ENCODE results near the gene NUP85. TPM values are rescaled to one million over a fixed set of nuclear protein-coding genes. Genes with fewer than 3 reads are reported as not detected.

Gene NUP85
- total and polyA plus RNA-seq, 2 of the 4 experiments (the other 2 are of a cell fraction) = 29.4 to 54.4 TPM

DNA sequence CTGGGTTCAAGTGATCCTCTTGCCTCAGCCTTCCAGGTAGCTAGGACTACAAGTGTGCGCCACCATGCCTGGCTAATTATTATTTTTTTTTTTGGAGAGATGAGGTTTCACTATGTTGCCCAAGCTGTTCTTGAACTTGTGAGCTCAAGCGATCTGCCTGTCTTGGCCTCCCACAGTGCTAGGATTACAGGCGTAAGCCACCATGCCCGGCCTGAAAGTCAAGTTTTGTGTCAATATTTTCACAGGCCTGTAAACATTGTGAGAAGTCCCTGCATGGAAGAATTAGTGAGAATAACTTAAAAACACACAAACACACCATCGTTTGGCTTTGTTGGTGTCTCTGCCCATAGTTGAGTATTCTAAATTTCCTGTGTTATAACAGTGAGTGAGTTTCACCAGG lies 22.2 kb downstream of the NUP85 start:
- no peak overlapping the region for H3K4me2 ChIP-seq (ENCODE audit: low read depth, low read length)
- H3K4me1 ChIP-seq (ENCODE audit: control insufficient read depth, insufficient read depth, low read length) = no peaks in the 10 kb centered on the region
- H3K18ac ChIP-seq (ENCODE audit: low read depth, low read length) = no peak overlapping the region
- H3K9me1 ChIP-seq (ENCODE audit: insufficient read depth, low read length) = no peaks in the 10 kb centered on the region
- H2AFZ ChIP-seq (replicated peaks; ENCODE audit: low read length, poor library complexity) = no peak overlapping the region
- no peak overlapping the region for H2BK5ac ChIP-seq (ENCODE audit: low read depth, low read length, poor library complexity, severe bottlenecking)
- no peak overlapping the region for H4K8ac ChIP-seq (ENCODE audit: low read depth in 2 of 2, low read length in 2 of 2)
- intact Hi-C loops (cut with micrococcal nuclease) (no loop called here), dilution Hi-C loops (cut with HindIII; ENCODE audit: low sequenced_read_pairs, unreplicated experiment) (no loop called here), in situ Hi-C loops (cut with MboI; ENCODE audit: low sequenced_read_pairs) (no loop called here)
- H3K4ac ChIP-seq (ENCODE audit: low read depth, low read length) = no peak overlapping the region
- no peak overlapping the region for H2AK9ac ChIP-seq (replicated peaks; ENCODE audit: low read depth, low read length, poor library complexity)
- no peak overlapping the region for H3K9ac ChIP-seq (ENCODE audit: low read depth, low read length)
- H4K20me1 ChIP-seq (ENCODE audit: insufficient read depth, low read length) = no peaks in the 10 kb centered on the region
- CTCF ChIA-PET = interaction anchor here (0.6 to 0.7 kb wide), 2 partner anchors 12 to 282 kb away, joined by 3 to 4 read pairs; no protein-coding TSS in a partner anchor
- peaks cover 5 to 6% of the 10 kb centered on the region in 2 experiments; a peak in 1 of 4 replicates for H3K79me1 ChIP-seq (ENCODE audit: low read depth in 1 of 2, low read length in 2 of 2)
- BruUV-seq (replicated peaks) = no TSS peak
- no peak overlapping the region for H3K14ac ChIP-seq (replicated peaks; ENCODE audit: low read depth, low read length)
- H2BK15ac ChIP-seq (ENCODE audit: low read depth, low read length) = no peak overlapping the region
- H3K4me3 ChIP-seq (ENCODE audit: insufficient read depth, low read depth, low read length) = no peak overlapping the region
- ATAC-seq (ENCODE audit: low read depth) (no peak), DNase-seq (no peak)
- POLR2A ChIA-PET (ENCODE audit: unreplicated experiment) = no interaction called here
- H2BK20ac ChIP-seq (ENCODE audit: low read depth, low read length) = no peak overlapping the region
- H3K9me3 ChIP-seq (ENCODE audit: control insufficient read depth, insufficient read depth, low read length) = no peaks in the 10 kb centered on the region
- no peak overlapping the region for H2BK120ac ChIP-seq (ENCODE audit: low read depth, low read length)
- no peak overlapping the region for H2AK5ac ChIP-seq (ENCODE audit: low read depth, low read length)
- H3K36me3 ChIP-seq (ENCODE audit: control insufficient read depth, insufficient read depth, low read length) = peaks cover 58% of the 10 kb centered on the region
- no peak overlapping the region for H3K23ac ChIP-seq (ENCODE audit: low read depth, low read length)
- no peak overlapping the region for H3K27ac ChIP-seq (ENCODE audit: insufficient read depth, low read length)
- H3K56ac ChIP-seq (ENCODE audit: extremely low read depth, insufficient read depth, low read length) = no peak overlapping the region
- no peaks in the 10 kb centered on the region for H3K27me3 ChIP-seq (ENCODE audit: control insufficient read depth, insufficient read depth, low read length)
- no peak overlapping the region for H4K91ac ChIP-seq (ENCODE audit: insufficient read depth, low read depth, low read length)
- TF ChIP-seq, protein P1, sequence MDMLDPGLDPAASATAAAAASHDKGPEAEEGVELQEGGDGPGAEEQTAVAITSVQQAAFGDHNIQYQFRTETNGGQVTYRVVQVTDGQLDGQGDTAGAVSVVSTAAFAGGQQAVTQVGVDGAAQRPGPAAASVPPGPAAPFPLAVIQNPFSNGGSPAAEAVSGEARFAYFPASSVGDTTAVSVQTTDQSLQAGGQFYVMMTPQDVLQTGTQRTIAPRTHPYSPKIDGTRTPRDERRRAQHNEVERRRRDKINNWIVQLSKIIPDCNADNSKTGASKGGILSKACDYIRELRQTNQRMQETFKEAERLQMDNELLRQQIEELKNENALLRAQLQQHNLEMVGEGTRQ (IDR thresholded peaks at IDR 0.05; ENCODE audit: low read depth, low read length) = no peak
- no peak for TF ChIP-seq NFE2L2 (IDR thresholded peaks at IDR 0.05; ENCODE audit: low read depth, low read length)
- TF ChIP-seq RAD21 (IDR thresholded peaks at IDR 0.05; ENCODE audit: low read length) = no peak
- TF ChIP-seq MAZ (IDR thresholded peaks at IDR 0.05; ENCODE audit: borderline replicate concordance, low read depth, low read length) = no peak
- TF ChIP-seq, protein P2, sequence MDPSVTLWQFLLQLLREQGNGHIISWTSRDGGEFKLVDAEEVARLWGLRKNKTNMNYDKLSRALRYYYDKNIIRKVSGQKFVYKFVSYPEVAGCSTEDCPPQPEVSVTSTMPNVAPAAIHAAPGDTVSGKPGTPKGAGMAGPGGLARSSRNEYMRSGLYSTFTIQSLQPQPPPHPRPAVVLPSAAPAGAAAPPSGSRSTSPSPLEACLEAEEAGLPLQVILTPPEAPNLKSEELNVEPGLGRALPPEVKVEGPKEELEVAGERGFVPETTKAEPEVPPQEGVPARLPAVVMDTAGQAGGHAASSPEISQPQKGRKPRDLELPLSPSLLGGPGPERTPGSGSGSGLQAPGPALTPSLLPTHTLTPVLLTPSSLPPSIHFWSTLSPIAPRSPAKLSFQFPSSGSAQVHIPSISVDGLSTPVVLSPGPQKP (IDR thresholded peaks at IDR 0.05; ENCODE audit: borderline replicate concordance, low read depth, low read length) = no peak
- no peak for TF ChIP-seq MAFK (IDR thresholded peaks at IDR 0.05; ENCODE audit: low read depth, low read length)
- no peak for TF ChIP-seq FOS (IDR thresholded peaks at IDR 0.05; ENCODE audit: low read depth, low read length)
- no peak for TF ChIP-seq POLR2A (IDR thresholded peaks at IDR 0.05; ENCODE audit: low read depth, low read length)
- TF ChIP-seq CHD1 (IDR thresholded peaks at IDR 0.05; ENCODE audit: low read depth, low read length) = no peak
- no peak for TF ChIP-seq RFX5 (IDR thresholded peaks at IDR 0.05; ENCODE audit: low read depth, low read length)
- TF ChIP-seq MXI1 (IDR thresholded peaks at IDR 0.05; ENCODE audit: borderline replicate concordance, low read depth, low read length) = no peak
- TF ChIP-seq RCOR1 (IDR thresholded peaks at IDR 0.05; ENCODE audit: insufficient replicate concordance, low read length) = no peak
- no peak for TF ChIP-seq BHLHE40 (IDR thresholded peaks at IDR 0.05; ENCODE audit: low read depth, low read length)
- TF ChIP-seq, protein P3, sequence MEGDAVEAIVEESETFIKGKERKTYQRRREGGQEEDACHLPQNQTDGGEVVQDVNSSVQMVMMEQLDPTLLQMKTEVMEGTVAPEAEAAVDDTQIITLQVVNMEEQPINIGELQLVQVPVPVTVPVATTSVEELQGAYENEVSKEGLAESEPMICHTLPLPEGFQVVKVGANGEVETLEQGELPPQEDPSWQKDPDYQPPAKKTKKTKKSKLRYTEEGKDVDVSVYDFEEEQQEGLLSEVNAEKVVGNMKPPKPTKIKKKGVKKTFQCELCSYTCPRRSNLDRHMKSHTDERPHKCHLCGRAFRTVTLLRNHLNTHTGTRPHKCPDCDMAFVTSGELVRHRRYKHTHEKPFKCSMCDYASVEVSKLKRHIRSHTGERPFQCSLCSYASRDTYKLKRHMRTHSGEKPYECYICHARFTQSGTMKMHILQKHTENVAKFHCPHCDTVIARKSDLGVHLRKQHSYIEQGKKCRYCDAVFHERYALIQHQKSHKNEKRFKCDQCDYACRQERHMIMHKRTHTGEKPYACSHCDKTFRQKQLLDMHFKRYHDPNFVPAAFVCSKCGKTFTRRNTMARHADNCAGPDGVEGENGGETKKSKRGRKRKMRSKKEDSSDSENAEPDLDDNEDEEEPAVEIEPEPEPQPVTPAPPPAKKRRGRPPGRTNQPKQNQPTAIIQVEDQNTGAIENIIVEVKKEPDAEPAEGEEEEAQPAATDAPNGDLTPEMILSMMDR (conservative IDR thresholded peaks at IDR 0.05; ENCODE audit: low read depth, low read length) = no peak
- no peak for TF ChIP-seq CEBPB (IDR thresholded peaks at IDR 0.05; ENCODE audit: low read depth, low read length)
- H4K5ac ChIP-seq (ENCODE audit: low read depth, low read length) = no peak overlapping the region
- WGBS, 2 experiments (ENCODE audit: extremely low coverage in 2 of 2, insufficient read length in 1 of 2) = no CpG with 5 or more reads among the region's 5 CpGs
